GM21723 (cell line): ENCODE results near the gene ZNF225.
"Not testable (repeated sequence)": the region's sequence is repeated elsewhere in the genome, so short reads cannot be mapped to it uniquely, and the experiment has no call there.

Experiments used
- ATAC-seq: cut with Tn5 transposase; IDR thresholded peaks from one replicate; pipeline ENCODE4 v1.9.1; 2021; ENCODE audit warnings: mild to moderate bottlenecking, moderate library complexity; ENCODE audit not compliant: unreplicated experiment

The ZNF225 gene

GRCh38 chr19:44156475-44156874 lies 43.3 kb downstream of the ZNF225 start:
- ATAC-seq, result no peak

GRCh38 chr19:44163789-44164188 lies 50.6 kb downstream of the ZNF225 start:
- ATAC-seq, result no peak

- ATAC-seq, result peak; percentile 23
Observed at GRCh38 chr19:44164327-44164672, 51.1 kb downstream of the ZNF225 start.

GRCh38 chr19:44164673-44165512 lies 51.7 kb downstream of the ZNF225 start, which contains the start of gene ZNF226:
Gene ZNF226 (plus strand): TSS chr19:44165100. CDS start chr19:44170081, 4,981 bp downstream.
- ATAC-seq, result peak; percentile 84

- not testable (repeated sequence) for ATAC-seq
Observed at GRCh38 chr19:44170660-44171059, 57.5 kb downstream of the ZNF225 start.

- no peak for ATAC-seq
Observed at GRCh38 chr19:44176590-44176989, 63.4 kb downstream of the ZNF225 start.

- no peak for ATAC-seq
Observed at GRCh38 chr19:44180968-44181367, 67.8 kb downstream of the ZNF225 start.

- no peak for ATAC-seq
Observed at GRCh38 chr19:44182145-44182544, 68.9 kb downstream of the ZNF225 start.
